ENCODE data around the gene PRM1.

- TF ChIP-seq CTCF (IDR thresholded peaks at IDR 0.05; ENCODE audit: insufficient read depth, low read depth, low read length) (no peak), EZH2 (IDR thresholded peaks at IDR 0.05; ENCODE audit: insufficient read depth, low read length) (no peak)
Measured at GRCh38 chr16:11245222-11245737, 35.9 kb downstream of the PRM1 start.

Data from astrocyte (in vitro differentiated cells and primary cell).